Midbrain (tissue), 1 donor: ENCODE measurements around the gene LMBRD1.
"Not testable (repeated sequence)": the region's sequence is repeated elsewhere in the genome, so short reads cannot be mapped to it uniquely, and the experiment has no call there.

Experiments used
- DNase-seq: peaks from one replicate; lab custom pipeline; 2025; lab: John Stamatoyannopoulos, UW

Gene LMBRD1

DNA sequence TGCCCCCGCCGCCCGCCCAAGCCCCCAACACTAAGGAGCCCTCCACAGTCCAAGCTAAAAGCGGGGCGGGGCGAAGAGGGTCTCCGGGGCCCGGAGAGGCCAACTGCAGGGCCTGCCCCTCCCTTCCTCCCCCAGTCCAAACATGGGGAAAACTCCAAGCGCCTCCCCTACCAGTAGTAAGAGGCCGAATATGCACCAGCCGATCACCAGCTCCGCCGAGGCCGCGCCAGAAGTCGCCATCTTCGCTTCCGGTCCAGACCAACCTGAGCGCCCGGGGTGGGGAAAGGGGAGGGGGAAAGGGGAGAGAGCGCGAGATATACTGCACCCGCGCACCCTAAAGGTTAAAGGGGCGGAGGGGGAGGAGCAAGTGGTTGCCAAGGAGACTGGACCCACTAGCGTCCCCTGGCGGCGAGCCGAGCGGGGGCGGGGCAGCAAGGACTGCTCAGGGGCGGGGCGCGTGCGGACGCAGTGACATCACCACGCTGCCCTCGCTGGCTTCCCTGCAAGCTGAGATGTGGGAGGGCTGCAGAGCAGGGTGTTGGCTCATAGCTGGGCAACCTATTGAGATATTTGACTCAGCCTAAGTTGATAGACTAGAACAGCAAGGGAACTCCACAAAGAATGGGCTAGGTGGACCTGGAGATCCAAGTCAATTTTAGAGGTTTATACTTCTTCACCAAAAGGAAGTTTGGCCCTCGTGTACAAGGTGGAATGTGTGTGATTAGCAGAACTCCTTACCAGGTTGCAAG is at the start of gene LMBRD1:
Gene LMBRD1 (minus strand): TSS at position 369 of the 749 bp plus-strand sequence. CDS start 129 bp downstream, at position 240.
- DNase-seq, result peak; percentile 97

DNA sequence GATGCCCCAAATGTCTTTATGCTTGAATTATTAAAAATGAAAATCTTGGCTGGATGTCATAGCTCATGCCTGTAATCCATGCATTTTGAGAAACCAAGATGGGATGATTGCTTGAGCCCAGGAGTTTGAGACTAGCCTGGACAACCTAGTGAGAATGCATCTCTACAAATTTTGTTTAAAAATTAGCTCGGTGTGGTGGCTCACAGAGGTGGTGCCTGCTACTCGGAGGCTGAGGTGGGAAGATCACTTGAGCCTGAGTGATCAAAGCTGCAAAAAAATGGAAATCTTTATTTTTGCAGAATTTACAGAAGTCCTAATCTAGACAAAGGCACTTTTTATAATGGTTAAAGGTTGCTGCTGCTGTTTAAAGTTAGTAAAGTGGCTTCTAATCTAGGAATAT is 49.5 kb upstream of the LMBRD1 start:
- no peak for DNase-seq

DNA sequence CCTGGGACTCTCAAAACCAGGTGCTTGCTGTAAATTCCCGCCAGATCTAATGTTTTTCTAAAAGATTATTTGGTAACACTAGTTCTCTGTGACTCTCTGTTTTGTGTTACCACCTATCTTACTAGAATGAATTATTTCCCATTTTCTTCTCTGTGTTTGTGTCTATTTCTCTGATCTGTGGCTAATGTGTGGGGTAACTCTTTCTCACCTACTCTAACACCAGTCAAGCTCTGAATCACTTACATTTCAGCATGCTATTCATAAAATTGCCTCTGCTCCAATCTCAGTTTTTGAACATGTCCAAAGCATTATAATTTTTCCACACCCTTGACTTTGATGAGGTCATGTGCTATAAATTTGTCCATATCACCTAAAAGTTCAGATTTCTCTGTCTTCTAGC is 46.4 kb upstream of the LMBRD1 start:
- DNase-seq, result no peak

DNA sequence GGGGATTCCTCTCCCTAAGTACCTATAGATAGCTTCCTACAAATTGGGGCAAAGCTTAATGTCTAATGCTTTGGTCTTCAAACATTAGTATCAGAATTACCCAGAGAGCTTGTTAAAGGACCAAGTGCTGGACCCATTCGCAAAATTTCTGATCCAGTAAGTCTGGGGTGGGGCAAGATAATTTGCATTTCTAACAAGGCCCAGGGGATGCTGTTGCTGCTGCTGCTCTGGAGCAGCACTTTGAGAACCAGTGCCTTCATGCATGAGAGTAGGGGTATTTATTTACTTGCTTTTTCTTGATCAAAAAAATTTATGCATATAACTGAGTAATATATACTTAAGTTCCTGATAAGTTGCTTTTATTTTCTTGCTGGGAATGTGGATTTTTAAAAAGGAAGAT is 45.1 kb upstream of the LMBRD1 start:
- DNase-seq, result no peak

DNA sequence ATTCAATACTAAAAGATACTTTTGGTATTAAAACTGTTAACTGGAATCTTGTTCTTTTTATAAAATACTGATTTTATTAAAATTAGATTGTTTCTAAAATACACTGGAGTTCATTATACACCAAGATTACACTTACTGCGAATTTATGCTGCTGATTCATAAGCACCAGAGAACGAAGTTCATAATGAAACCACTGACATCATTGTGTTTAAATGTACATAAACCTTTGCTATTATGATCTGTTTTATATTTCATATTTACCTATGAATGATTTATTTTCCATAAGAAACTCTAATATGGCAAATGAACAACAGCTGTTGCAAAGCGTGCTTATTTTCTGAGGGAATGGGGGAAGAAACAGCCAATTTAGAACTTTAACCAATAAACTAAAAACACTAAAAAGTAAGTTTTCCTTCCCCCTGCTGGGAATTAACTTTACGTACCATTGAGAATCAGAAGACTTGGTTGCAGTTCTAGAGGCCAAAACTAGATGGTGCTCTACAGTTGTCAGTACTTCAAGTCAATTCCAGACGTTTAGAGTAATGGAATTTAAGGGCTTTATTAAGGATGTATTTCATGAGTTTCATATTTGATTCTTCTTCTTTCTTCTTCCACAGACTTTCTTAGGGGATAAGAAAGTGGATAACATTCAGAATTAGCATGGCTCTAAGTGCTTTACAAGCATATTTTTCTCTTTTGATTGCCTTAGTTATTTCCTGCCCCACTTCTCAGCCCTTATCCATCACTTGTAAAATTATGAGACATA is 38.8 kb upstream of the LMBRD1 start:
- DNase-seq, result peak; percentile 56

DNA sequence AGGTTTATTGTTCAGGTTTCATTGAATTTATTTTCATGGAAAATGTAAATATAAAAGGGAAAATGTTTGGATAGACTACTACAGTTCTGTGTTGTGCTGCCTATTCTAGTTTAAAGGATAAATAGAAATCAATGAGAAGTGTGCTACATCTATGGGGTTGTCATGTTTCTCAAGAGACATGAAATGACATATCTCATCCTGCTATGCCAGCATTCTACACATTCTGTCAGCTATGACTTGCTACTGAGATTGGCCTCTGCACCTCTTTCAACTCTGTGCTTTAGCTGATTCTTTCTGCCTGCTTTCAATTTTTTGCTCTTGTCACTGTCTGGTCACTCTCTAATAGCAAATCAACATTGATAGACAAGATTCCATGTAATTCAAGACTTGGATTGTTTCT is 35.7 kb upstream of the LMBRD1 start:
- DNase-seq, result no peak

DNA sequence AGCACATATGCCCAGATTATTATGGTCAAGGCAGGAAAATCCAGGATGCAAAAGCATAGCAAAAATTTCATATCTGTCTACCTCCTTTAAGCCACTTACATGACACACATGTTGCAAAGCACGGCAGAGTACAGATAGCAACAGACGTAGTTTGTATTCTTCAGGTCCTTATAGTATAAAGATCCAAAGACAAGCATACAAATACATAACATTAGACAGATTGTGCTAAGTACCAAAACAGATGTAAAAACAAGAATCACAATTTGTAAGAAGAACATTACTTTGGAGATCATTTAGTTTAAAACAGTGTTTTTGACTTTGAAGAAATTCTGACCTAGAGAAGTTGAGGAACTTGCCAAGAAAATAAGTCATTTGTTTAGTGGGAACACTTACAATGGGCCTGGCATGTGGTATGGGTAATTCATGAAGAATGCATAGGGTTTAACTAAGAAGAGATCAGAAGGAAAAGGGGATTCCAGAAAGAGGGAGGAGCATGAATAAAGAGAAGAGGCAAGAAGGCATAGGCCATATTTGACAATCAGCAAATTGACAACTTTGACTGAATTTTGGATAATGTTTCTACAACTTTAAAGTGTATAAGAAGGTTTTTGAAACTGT is 30.6 kb upstream of the LMBRD1 start:
- no peak for DNase-seq

DNA sequence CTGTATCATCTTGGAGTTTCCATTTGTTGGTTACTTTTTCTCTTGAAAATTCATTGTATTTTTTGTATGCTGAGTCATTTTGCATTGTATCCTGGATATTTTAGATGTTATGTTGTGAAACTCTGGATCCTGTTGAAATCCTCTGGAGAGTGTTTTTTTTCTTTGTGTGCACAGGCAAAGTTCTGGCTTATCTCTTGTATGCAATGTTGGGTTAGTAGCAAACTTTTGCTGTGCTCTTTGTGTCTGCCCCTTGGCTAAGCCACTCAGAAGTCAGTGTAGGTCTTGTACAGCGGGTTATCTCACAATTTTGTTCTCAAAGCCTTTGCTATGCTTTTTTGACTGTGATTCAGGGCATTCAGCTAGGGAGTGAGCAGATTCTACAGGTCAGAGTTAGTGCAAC is 29.1 kb upstream of the LMBRD1 start:
- no peak for DNase-seq

DNA sequence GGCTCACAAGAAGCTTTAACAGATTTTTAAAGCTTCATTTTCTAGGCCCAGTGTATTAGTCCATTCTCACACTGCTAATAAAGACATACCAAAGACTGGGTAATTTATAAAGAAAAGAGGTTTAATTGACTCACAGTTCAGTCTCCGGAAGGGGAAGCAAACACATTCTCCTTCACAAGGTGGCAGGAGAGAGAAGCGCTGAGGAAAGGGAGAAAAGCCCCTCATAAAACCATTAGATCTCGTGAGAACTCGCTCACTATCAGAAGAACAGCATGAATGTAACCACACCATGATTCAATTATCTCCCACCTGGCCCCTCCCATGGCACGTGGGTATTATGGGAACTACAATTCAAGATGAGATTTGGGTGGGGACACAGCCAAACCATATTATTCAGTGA is 27.5 kb upstream of the LMBRD1 start:
- DNase-seq, result not testable (repeated sequence)

DNA sequence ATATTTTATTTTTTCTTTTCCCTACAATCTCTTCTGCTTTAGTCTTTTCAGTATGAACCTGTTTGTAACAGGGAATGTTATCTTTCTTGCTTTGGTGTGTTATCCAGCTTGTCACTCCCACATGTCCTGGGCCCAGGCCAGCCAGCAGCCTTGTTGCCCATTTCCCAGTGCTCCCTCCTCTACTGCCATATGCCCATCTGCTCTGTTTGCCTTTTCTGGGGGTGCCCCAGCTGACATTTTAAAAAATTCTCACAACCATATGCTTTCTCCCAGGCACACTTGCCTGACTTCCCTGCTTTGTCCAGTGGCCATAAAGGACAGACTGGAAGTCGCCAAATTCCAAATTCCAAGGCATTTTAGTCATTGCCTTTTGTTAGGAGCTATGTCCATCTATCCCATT is 23.6 kb upstream of the LMBRD1 start:
- DNase-seq, result no peak

DNA sequence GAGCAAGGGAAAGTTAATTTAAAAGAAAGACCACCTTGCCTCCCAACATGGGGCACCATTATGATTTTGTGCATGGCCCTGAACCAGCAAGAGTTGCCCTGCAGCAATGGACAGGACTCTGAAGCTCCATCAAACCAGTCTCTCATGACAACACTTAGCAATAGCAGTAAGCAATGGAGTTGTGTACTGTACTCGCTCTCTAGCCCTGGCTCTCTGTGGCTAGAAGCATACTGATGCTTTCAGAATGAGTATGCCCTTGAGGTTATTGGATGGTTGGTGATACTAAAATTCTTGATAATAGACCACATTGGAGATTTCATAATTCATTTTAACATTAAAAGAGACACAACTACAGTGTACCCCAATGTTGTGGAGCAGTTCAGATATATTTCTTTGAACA is 23.2 kb upstream of the LMBRD1 start:
- DNase-seq, result no peak

DNA sequence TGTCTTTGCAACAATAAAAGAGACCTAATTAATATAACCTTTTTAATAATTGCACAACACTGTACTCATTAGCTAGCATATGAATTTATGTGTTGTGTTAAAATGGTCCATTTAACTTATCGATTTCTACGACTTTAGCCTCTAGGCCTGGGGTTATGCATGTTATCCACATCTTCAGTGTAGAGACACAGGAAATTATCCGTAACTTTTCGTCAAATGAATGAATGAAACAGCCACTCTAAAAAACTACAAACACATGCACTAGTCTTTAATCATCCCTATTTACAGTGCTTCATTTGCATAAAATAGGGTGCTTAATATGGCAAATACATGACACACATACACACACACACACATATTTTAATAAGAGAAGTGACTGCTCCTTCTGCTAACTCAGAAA is 22.3 kb upstream of the LMBRD1 start:
- no peak for DNase-seq

DNA sequence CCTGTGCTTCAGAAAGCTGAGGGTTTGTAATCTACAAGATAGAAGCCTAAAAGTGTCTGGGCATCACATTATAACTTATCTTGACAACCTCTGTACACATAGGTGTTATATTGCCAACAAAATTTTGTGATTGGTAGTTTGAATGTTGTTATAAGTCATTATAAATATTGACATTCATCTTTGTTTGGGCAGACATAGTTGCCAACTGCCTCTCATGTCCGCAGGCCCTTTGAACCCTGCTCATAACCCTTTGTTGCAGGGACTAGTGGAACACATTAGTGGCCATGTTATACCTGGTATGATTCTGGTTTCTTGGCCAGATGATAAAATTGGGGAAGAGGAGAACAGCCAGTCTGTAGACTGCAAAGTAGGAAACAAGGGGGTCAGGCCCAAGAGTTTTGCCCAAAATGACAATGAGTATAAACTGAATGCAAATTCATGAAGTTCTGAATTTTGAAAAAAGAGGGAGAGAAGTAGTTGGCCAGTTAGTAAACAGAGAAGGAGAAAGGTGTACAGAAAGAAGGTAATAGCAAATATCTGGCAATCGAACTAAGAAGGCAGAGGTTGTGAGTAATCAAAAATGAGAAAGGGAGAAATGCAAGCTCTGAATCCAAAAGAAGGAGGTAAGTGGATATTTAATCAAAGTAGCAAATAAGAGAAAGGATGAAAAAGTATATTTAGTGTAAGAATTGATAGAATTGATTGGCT is 21.6 kb upstream of the LMBRD1 start:
- DNase-seq, result no peak

DNA sequence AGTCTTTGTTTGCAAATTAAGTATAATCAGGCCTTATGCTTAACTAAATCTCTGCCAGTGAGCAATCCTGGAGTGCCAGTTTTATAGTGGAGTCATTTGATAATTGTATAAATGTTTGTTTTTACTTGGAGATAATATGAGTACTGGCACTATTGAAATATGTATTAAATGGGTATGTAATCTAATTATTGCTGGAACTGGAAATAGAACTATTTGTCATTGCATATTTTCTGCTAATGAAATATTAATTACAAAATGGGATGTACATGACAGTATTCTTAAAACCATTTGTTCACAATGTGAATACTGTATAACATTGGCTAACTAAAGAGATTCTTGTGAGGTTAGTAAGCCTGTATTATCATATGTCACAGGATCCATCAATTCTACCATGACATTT is 20.5 kb upstream of the LMBRD1 start:
- no peak for DNase-seq

DNA sequence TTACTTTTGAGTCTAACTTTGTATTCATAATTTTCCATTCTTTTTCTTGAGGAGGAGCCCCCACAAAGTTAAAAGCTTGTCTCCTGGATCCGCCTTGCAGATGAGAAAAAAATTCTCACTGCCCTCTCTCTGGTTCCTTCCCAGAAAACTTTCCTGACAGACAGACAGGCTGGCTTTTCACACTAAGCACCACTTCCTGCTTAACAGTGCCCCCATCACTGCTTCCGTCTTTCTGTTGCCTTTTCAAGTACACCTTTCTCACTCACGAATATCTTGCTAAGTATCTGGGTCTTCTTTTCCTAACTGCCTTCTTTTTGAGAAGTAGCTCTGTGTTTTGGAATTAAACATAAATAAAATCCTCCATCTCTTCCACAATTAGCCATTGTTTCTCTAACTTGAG is 19.8 kb upstream of the LMBRD1 start:
- no peak for DNase-seq

DNA sequence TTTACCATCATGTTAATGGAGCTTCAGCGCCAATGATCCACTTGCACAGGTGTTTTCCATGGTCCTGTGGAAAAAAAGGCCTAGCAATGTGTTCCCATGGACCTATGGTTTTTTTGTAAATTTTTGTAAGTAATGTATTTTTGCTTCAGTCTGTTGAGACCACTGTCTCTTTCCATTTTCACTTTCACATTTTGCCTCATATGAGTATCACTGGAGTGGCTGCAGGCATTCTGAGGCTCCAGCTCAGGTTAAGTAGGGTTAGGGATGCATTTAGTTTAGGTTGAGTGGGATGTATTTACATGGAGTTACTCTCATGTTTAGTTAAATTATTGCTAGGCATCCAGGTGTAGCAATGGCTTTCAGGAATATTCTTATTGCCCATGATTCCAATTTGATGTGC is 19.2 kb upstream of the LMBRD1 start:
- DNase-seq, result no peak

DNA sequence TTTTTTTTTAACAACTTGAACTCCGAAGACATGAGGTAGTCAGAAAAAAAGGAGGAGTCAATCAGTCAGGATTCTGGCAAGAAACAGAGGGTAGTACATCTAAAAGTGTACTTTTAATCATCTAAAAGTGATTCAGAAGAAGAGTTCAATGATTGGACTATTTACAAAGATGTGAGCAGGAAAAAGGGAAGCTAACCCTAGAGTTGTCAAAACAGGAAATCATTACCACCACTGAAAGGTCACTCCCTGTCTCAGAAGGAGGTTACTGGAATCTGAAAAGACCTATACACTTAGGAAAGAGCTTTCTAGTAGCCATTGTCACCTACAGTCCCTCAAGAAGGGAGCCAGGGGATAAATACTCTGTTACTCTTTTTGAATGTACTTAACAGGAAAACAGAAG is 16.7 kb upstream of the LMBRD1 start:
- DNase-seq, result no peak

DNA sequence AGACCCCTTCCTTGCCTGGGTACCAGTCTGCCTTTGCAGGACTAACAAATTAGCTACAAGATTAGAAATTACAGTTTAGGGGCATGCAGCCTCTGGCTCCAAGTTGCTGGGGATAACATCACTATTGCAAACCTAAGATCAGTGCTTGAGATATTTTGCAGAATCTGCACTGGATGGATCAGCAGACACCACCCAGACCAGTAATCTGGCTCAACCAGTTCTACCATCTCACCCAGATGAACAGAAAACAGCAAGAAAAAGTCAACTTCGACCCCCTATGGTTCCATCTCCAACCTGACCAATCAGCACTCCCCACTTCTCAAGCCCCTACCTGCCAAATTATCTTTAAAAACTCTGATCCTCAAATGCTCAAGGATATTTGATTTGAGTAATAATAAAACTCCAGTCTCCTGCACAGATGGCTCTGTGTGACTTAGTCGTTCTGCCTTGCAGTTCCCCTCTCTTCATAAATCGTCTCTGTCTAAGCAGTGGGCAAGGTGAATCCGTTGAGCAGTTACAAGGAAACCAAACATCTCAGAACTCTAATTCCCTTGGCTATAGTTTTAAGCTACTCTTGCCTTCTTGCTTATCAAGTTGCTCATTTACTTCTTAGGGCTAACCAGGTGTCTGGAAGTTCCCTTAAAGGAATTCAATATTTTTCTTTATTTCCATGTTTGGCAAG is 16.1 kb upstream of the LMBRD1 start:
- no peak for DNase-seq

DNA sequence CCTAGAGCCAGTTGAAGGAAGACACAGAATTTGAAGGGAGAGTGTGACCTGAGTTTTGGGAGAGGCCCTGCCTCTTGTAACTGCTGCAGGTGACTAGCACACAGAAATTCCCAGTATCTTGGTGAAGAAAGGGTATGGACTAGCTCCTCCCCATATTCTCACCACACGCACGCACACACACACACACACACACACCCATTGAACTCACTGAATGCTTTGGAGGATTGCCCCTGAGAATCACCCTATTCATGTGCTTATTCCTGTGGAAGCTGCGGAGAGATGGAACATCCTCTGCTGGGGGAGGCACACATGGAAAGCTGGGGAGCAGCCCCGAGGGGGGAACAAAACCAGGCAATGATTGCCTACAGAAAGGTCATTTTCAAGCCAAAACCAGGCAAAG is 6.2 kb upstream of the LMBRD1 start:
- DNase-seq, result no peak

DNA sequence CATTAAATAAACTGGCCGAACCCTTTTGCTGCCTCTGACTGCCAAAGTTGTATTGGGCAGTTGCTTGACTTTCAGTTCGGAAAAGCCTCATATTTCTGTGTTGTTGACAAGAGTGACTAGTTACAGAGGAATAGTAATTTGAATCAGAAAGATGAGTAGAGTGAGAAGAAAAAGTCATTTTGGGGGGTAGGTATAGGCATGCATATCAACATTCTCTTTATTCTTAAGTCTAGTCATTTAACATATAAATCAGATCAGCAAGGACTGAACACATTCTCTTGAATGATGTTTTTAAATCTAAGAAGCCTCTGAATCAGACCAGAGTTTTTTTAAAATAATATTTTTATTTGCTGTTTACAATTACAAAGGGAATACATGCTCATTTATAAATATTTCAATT is 4.9 kb upstream of the LMBRD1 start:
- DNase-seq, result no peak

DNA sequence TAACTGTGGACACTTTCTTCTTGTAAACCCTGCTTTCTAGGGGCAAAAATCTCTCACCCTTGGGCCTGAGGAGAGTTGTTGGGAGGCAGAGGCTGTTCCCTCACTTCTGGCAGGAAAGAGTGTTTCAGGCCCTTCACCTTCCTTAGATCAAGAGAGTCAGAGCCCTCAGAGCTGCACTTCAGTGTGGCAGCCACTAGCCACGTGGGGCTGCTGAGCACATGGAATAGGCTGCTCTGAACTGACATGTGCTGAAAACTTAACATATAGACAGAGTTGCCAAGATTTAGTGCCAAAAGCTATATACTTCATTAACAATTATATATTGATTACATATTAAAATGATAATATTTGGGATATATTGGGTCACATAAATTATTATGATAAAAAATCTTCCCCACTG is 4.4 kb upstream of the LMBRD1 start:
- no peak for DNase-seq

DNA sequence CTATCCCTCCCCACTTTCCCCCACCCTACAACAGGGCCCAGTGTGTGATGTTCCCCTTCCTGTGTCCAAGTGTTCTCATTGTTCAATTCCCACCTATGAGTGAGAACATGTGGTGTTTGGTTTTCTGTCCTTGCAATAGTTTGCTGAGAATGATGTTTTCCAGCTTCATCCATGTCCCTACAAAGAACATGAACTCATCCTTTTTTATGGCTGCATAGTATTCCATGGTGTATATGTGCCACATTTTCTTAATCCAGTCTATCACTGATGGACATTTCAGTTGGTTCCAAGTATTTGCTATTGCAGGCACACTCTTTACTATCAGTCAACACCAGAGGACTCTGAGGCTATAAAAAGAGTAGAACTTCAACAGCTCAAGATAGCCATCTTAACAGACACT is 2.0 kb upstream of the LMBRD1 start:
- DNase-seq, result not testable (repeated sequence)
